Brain microvascular endothelial cell (primary cell): ENCODE measurements around the gene SRPX.

Experiments used
- DNase-seq: peaks from one replicate; pipeline ENCODE4 v3.0.0-alpha.2; 2020
- H3K27ac ChIP-seq: fragments of 250-450 bp; sonication (Bioruptor Pico); 2 replicates; pipeline ENCODE4 v1.5.1; 2020; ENCODE audit warnings: mild to moderate bottlenecking, moderate library complexity
- H3K27me3 ChIP-seq: fragments of 250-450 bp; sonication (Bioruptor Pico); replicated peaks from 2 replicates; pipeline ENCODE4 v1.5.1; 2020; ENCODE audit warnings: mild to moderate bottlenecking
- H3K36me3 ChIP-seq: fragments of 250-450 bp; sonication (Bioruptor Pico); replicated peaks from 2 replicates; pipeline ENCODE4 v1.5.1; 2020; ENCODE audit warnings: mild to moderate bottlenecking
- H3K4me3 ChIP-seq: 2 replicates; pipeline ENCODE4 v1.5.1; 2011; ENCODE audit warnings: low read depth, mild to moderate bottlenecking, control low read depth, low read length, moderate library complexity
- in situ Hi-C: cut with HindIII; loops from 2 replicates; pipeline ENCODE4 v1.10.0; 2017; ENCODE audit warnings: low sequenced_read_pairs, low pct_ligation_motif_present
- TF ChIP-seq, protein P1 (sequence below): IDR thresholded peaks from 2 replicates; pipeline ENCODE4 v1.5.1; 2011; ENCODE audit warnings: low read depth, mild to moderate bottlenecking, moderate library complexity, low read length, control low read depth, inconsistent platforms; ENCODE audit errors: missing control alignments

SRPX gene

DNA sequence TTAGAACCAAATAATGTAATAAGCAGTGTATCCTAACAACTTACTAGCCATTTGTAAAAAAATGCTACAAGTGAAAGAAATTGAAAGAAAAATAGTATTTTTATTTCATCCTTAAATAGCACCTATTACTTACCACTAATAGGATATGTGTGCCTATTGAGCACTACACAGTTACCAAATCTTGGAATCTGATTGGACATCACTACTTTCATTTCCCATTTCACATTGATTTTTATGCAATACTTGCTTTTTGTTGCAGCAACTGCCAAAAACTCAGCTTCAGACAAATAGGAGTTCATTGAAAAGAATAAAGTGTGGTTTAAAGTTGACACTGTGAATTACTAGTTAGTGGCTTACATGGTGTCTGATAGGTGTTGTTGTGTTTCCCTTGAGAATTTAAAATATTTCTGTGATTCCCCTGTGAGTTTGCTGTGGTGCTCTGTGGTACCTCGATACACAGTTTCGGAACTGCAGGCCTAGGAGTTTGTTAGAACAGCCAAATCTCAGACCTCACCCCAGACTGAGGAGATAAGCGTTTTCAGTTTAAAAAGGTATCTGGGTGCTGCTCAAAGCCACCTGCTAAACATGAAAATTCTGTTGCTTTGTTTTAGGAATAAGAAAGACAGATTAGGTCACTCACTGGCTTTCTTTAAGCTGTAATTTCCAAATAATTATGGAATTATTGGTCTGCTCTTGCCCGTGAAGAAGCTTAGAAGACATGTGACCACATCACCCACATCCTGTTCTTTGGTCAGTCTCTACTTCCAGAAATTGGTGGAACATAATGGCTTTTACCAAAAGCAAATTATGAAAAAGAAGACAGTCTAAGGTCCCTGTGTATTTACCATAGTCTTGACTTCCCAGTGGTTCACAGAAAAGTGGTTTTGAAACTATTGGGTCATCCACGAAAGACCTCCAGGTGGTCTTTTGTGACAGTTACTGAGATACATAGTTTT lies 116.5 kb downstream of the SRPX start:
- in situ Hi-C loops = no loop called here
- no peak overlapping the region for H3K4me3 ChIP-seq
- TF ChIP-seq, protein P1, sequence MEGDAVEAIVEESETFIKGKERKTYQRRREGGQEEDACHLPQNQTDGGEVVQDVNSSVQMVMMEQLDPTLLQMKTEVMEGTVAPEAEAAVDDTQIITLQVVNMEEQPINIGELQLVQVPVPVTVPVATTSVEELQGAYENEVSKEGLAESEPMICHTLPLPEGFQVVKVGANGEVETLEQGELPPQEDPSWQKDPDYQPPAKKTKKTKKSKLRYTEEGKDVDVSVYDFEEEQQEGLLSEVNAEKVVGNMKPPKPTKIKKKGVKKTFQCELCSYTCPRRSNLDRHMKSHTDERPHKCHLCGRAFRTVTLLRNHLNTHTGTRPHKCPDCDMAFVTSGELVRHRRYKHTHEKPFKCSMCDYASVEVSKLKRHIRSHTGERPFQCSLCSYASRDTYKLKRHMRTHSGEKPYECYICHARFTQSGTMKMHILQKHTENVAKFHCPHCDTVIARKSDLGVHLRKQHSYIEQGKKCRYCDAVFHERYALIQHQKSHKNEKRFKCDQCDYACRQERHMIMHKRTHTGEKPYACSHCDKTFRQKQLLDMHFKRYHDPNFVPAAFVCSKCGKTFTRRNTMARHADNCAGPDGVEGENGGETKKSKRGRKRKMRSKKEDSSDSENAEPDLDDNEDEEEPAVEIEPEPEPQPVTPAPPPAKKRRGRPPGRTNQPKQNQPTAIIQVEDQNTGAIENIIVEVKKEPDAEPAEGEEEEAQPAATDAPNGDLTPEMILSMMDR = no peak
- no peaks in the 10 kb centered on the region for H3K27me3 ChIP-seq
- H3K36me3 ChIP-seq = no peaks in the 10 kb centered on the region
- no peak for DNase-seq
- no peak overlapping the region for H3K27ac ChIP-seq

DNA sequence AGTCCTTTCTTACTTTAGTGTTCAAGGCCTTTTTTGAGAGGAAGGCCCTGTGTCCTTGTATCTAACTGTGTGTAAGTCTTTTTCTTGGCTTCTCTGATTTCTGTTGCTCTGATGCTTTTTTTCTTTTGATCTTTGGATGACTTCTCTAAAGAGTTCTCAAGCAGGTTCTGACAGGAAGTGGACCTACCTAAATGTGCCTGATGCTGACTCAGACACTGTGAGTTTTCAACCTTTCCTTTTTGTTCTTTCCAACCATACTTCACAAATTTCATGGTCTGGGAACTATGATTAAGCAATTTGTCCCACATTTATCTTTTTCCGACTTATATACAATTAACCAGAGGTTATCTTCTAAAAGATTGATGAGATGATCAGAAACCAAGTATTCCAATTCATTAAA lies 117.8 kb downstream of the SRPX start:
- H3K4me3 ChIP-seq = no peak overlapping the region
- TF ChIP-seq, protein P1 = no peak
- no peaks in the 10 kb centered on the region for H3K27me3 ChIP-seq
- H3K36me3 ChIP-seq = no peaks in the 10 kb centered on the region
- in situ Hi-C loops = no loop called here
- no peak for DNase-seq
- H3K27ac ChIP-seq = no peak overlapping the region

DNA sequence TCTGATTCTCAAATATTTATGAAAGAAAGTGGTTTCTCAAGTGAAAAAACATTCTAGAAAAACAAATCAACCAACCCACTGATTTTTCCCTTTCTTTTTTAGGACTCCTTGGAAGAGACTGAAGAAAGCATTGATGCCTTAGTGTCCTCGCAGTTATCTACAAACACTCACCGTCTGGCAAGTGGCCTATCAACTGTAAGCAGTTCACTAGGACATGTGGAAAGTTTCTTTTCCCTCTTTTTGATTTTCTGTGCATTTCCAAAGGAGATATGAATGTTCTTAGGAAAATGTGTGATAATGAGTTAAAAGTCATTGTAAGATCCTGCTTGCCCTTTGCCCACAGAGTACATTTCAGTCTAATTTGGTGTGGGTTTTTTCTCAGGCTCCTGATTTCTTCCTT lies 118.4 kb downstream of the SRPX start:
- H3K4me3 ChIP-seq = no peak overlapping the region
- no peak for DNase-seq
- in situ Hi-C loops = no loop called here

DNA sequence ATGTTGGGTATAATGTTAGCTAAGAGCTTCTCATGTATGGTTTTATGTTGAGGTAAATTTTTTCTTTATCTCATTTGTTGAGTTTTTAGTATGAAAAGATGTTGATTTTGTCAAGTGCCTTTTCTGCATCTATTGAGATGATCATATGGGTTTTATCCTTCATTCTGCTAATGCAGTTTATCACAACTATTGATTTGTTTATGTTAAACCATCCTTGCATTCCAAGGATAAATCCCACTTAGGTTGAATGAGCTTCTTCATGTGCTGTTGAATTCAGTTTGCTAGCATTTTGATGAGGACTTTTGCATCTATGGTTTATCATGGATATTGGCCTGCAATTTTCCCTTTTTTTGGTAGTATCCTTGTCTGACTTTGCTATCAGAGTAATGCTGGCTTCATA lies 121.0 kb downstream of the SRPX start:
- in situ Hi-C loops = no loop called here
- Histone ChIP-seq H3K27me3 (no peaks in the 10 kb centered on the region), H3K27ac (no peak overlapping the region), H3K36me3 (no peaks in the 10 kb centered on the region), H3K4me3 (no peak overlapping the region)
- TF ChIP-seq, protein P1 = no peak
- no peak for DNase-seq

More for the DNA sequence above, 118.4 kb downstream of the SRPX start:
- Histone ChIP-seq H3K36me3 (no peaks in the 10 kb centered on the region), H3K27ac (no peak overlapping the region), H3K27me3 (no peaks in the 10 kb centered on the region)
- TF ChIP-seq, protein P1 = no peak
